ENCODE measurements around the gene MALT1.
"Not testable (repeated sequence)": the region's sequence is repeated elsewhere in the genome, so short reads cannot be mapped to it uniquely, and the experiment has no call there.

Gene MALT1

GRCh38 chr18:58671111-58671631 is at the start of gene MALT1:
TSS of gene MALT1 (plus strand) at chr18:58671465. CDS start at chr18:58671644, 179 bp downstream.
- DNase-seq (ENCODE audit: extremely low read depth in 1 of 2, low read depth in 1 of 2): peak; percentile 77 to 97

- DNase-seq (ENCODE audit: extremely low read depth in 1 of 2, low read depth in 1 of 2): no peak
Observed at GRCh38 chr18:58624011-58624410, 47.3 kb upstream of the MALT1 start.

- DNase-seq (ENCODE audit: extremely low read depth in 1 of 2, low read depth in 1 of 2): no peak
Observed at GRCh38 chr18:58625839-58626238, 45.4 kb upstream of the MALT1 start.

- DNase-seq (ENCODE audit: extremely low read depth in 1 of 2, low read depth in 1 of 2): no peak
Observed at GRCh38 chr18:58630071-58630470, 41.2 kb upstream of the MALT1 start.

- no peak for DNase-seq (ENCODE audit: extremely low read depth in 1 of 2, low read depth in 1 of 2)
Observed at GRCh38 chr18:58631301-58631700, 40.0 kb upstream of the MALT1 start.

- DNase-seq (ENCODE audit: extremely low read depth in 1 of 2, low read depth in 1 of 2): no peak
Observed at GRCh38 chr18:58632552-58632951, 38.7 kb upstream of the MALT1 start.

GRCh38 chr18:58633874-58634273 is 37.4 kb upstream of the MALT1 start:
- no peak for DNase-seq (ENCODE audit: extremely low read depth in 1 of 2, low read depth in 1 of 2)

- no peak for DNase-seq (ENCODE audit: extremely low read depth in 1 of 2, low read depth in 1 of 2)
Observed at GRCh38 chr18:58635891-58636290, 35.4 kb upstream of the MALT1 start.

- no peak for DNase-seq (ENCODE audit: extremely low read depth in 1 of 2, low read depth in 1 of 2)
Observed at GRCh38 chr18:58637197-58637596, 34.1 kb upstream of the MALT1 start.

- no peak for DNase-seq (ENCODE audit: extremely low read depth in 1 of 2, low read depth in 1 of 2)
Observed at GRCh38 chr18:58637946-58638345, 33.3 kb upstream of the MALT1 start.

GRCh38 chr18:58638441-58638840 is 32.8 kb upstream of the MALT1 start:
- DNase-seq (ENCODE audit: extremely low read depth in 1 of 2, low read depth in 1 of 2): no peak

- DNase-seq (ENCODE audit: extremely low read depth in 1 of 2, low read depth in 1 of 2): no peak
Observed at GRCh38 chr18:58639237-58639636, 32.0 kb upstream of the MALT1 start.

- DNase-seq (ENCODE audit: extremely low read depth in 1 of 2, low read depth in 1 of 2): no peak
Observed at GRCh38 chr18:58639751-58640427, 31.4 kb upstream of the MALT1 start.

GRCh38 chr18:58640428-58640805 is 30.8 kb upstream of the MALT1 start:
- no peak for DNase-seq (ENCODE audit: extremely low read depth in 1 of 2, low read depth in 1 of 2)

- DNase-seq (ENCODE audit: extremely low read depth in 1 of 2, low read depth in 1 of 2): no peak
Observed at GRCh38 chr18:58640891-58641610, 30.2 kb upstream of the MALT1 start.

GRCh38 chr18:58643557-58643956 is 27.7 kb upstream of the MALT1 start:
- not testable (repeated sequence) for DNase-seq (ENCODE audit: extremely low read depth in 1 of 2, low read depth in 1 of 2)

- no peak for DNase-seq (ENCODE audit: extremely low read depth in 1 of 2, low read depth in 1 of 2)
Observed at GRCh38 chr18:58645398-58645797, 25.9 kb upstream of the MALT1 start.

GRCh38 chr18:58646334-58646862 is 24.9 kb upstream of the MALT1 start:
- no peak for DNase-seq (ENCODE audit: extremely low read depth in 1 of 2, low read depth in 1 of 2)

- no peak for DNase-seq (ENCODE audit: extremely low read depth in 1 of 2, low read depth in 1 of 2)
Observed at GRCh38 chr18:58649966-58650816, 21.1 kb upstream of the MALT1 start.

- not testable (repeated sequence) for DNase-seq (ENCODE audit: extremely low read depth in 1 of 2, low read depth in 1 of 2)
Observed at GRCh38 chr18:58650830-58651229, 20.4 kb upstream of the MALT1 start.

- DNase-seq (ENCODE audit: extremely low read depth in 1 of 2, low read depth in 1 of 2): not testable (repeated sequence)
Observed at GRCh38 chr18:58653144-58653722, 18.0 kb upstream of the MALT1 start.

Measured in activated CD8-positive, alpha-beta memory T cell treated with anti-CD3 and anti-CD28 coated beads for 1 hour (primary cell).